ENCODE results near the gene TMEM255A.
"Not testable (repeated sequence)": the region's sequence is repeated elsewhere in the genome, so short reads cannot be mapped to it uniquely, and the experiment has no call there.

TMEM255A gene

GRCh38 chrX:120310861-120311726 lies at the start of gene TMEM255A:
Gene TMEM255A (minus strand): TSS chrX:120311461. CDS start chrX:120311309, 152 bp downstream.
- no peak for TF ChIP-seq CTCF (IDR thresholded peaks at IDR 0.05; ENCODE audit: low read length, missing control alignments)
- DNase-seq (ENCODE audit: low read depth) = no peak
- H3K4me3 ChIP-seq (replicated peaks; ENCODE audit: low read depth, low read length) = no peak within 1 kb of the TSS

- TF ChIP-seq CTCF (IDR thresholded peaks at IDR 0.05; ENCODE audit: low read length, missing control alignments) = no peak
- no peak overlapping the region for H3K4me3 ChIP-seq (replicated peaks; ENCODE audit: low read depth, low read length)
- DNase-seq (ENCODE audit: low read depth) = no peak
Observed at GRCh38 chrX:120358737-120359456, 47.6 kb upstream of the TMEM255A start.

GRCh38 chrX:120357186-120357585 lies 45.9 kb upstream of the TMEM255A start:
- no peak overlapping the region for H3K4me3 ChIP-seq (replicated peaks; ENCODE audit: low read depth, low read length)
- DNase-seq (ENCODE audit: low read depth) = no peak
- no peak for TF ChIP-seq CTCF (IDR thresholded peaks at IDR 0.05; ENCODE audit: low read length, missing control alignments)

GRCh38 chrX:120356084-120356483 lies 44.8 kb upstream of the TMEM255A start:
- TF ChIP-seq CTCF (IDR thresholded peaks at IDR 0.05; ENCODE audit: low read length, missing control alignments) = no peak
- DNase-seq (ENCODE audit: low read depth) = no peak
- no peak overlapping the region for H3K4me3 ChIP-seq (replicated peaks; ENCODE audit: low read depth, low read length)

GRCh38 chrX:120350450-120351138 lies 39.3 kb upstream of the TMEM255A start:
- no peak for TF ChIP-seq CTCF (IDR thresholded peaks at IDR 0.05; ENCODE audit: low read length, missing control alignments)
- no peak for DNase-seq (ENCODE audit: low read depth)

GRCh38 chrX:120344566-120344965 lies 33.3 kb upstream of the TMEM255A start:
- H3K4me3 ChIP-seq (replicated peaks; ENCODE audit: low read depth, low read length); DNase-seq (ENCODE audit: low read depth): not testable (repeated sequence)

More at GRCh38 chrX:120350450-120351138, 39.3 kb upstream of the TMEM255A start:
- H3K4me3 ChIP-seq (replicated peaks; ENCODE audit: low read depth, low read length) = no peak overlapping the region

- DNase-seq (ENCODE audit: low read depth) = no peak
- no peak for TF ChIP-seq CTCF (IDR thresholded peaks at IDR 0.05; ENCODE audit: low read length, missing control alignments)
- no peak overlapping the region for H3K4me3 ChIP-seq (replicated peaks; ENCODE audit: low read depth, low read length)
Observed at GRCh38 chrX:120336899-120337298, 25.6 kb upstream of the TMEM255A start.

Data from fibroblast of pulmonary artery (primary cell).